ENCODE results near the gene STX5. TPM values are rescaled to one million over a fixed set of nuclear protein-coding genes. Genes with fewer than 3 reads are reported as not detected.

STX5 gene
- total and polyA plus RNA-seq, 9 of the 15 experiments (the other 6 are each of a cell fraction or from before 2014, with no cell fraction given) = 2.8 to 28.6 (median 23.7) TPM

DNA sequence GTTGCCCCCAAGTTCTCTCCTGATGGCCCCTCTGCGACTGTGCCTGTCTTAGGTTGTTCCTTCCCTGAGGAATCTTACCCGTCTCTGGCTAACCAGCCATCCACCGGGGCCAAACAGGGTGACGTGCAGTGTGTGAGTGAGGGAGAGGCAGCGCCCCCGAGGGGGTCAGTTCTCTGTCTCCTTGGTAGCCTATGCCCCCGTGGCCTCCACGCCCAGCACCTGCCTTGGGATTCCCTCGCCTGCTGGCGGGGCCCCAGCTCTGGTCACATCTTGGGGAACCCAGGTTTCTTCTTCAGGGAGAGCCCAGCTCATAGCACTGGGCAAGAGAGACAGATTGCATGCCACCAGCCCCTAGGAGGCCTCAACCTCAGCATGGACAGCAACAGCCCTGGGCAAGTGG is 32.4 kb downstream of the STX5 start:
- H3K27me3 ChIP-seq (ENCODE audit: control insufficient read depth in 2 of 2, insufficient read depth in 2 of 2, low read length in 2 of 2) = no peaks in the 10 kb centered on the region
- FAIRE-seq = no peak
- H4K20me1 ChIP-seq (replicated peaks; ENCODE audit: control insufficient read depth, insufficient read depth, low read length) = peaks cover 8% of the 10 kb centered on the region; the same call in 1 of the 2 replicates
- ATAC-seq = no peak
- peak overlapping the region in 1 of 2 experiments; percentile 10; a peak in 1 of 4 replicates for H3K9ac ChIP-seq (ENCODE audit: insufficient read depth in 1 of 2, low read depth in 2 of 2, low read length in 2 of 2)
- DNase-seq (ENCODE audit: extremely low read depth in 1 of 4, low spot score in 3 of 4) = no peak
- no peak overlapping the region for H3K4me3 ChIP-seq
- no peak overlapping the region for H3K4me2 ChIP-seq (ENCODE audit: insufficient read depth, low read length)
- BruUV-seq (replicated peaks) = no TSS peak
- peaks cover 91% of the 10 kb centered on the region for H3K36me3 ChIP-seq (ENCODE audit: control insufficient read depth, insufficient read depth, low read length)
- no peaks in the 10 kb centered on the region for H3K9me1 ChIP-seq (ENCODE audit: control insufficient read depth, insufficient read depth, low read length)
- ChIA-PET CTCF (ENCODE audit: low intra/inter-chr PET ratio) (no interaction called here), POLR2A (interaction anchor here (0.6 to 5.5 kb wide), 4 partner anchors 9 to 184 kb away, joined by 3 to 116 read pairs (median 10); partner anchors contain the start of genes TMEM179B and TMEM223)
- no peak overlapping the region for H3K27ac ChIP-seq (ENCODE audit: extremely low read depth, low read depth, low read length)
- intact Hi-C loops (cut with micrococcal nuclease) = no loop called here
- TF ChIP-seq RBFOX2 (IDR thresholded peaks at IDR 0.05; ENCODE audit: low read depth, low read length) (peak; percentile 44; the same call in 1 of the 2 replicates), FOXP1 (CRISPR knock-in tag; IDR thresholded peaks at IDR 0.05) (no peak), ZNF408 (CRISPR knock-in tag; IDR thresholded peaks at IDR 0.05; ENCODE audit: low read depth) (no peak)
- in situ Hi-C loops (cut with MboI) = no loop called here
- WGBS (ENCODE audit: insufficient coverage, low coverage, missing lambda C conversion rate) = 95% methylated on average over 10 of the region's 10 CpGs
- no peak overlapping the region for H2AFZ ChIP-seq (ENCODE audit: low read depth, low read length)
- H3K79me2 ChIP-seq (ENCODE audit: control insufficient read depth, insufficient read depth, low read length) = peaks cover 16% of the 10 kb centered on the region
- H3K4me1 ChIP-seq (replicated peaks in 1 of 2; ENCODE audit: control insufficient read depth in 2 of 2, insufficient read depth in 2 of 2, low read length in 2 of 2) = peaks cover 0 to 8% of the 10 kb centered on the region in 2 experiments; a peak in 2 of 5 replicates
- H3K9me3 ChIP-seq (replicated peaks; ENCODE audit: control insufficient read depth, insufficient read depth, low read depth, low read length) = no peaks in the 10 kb centered on the region

GRCh38 chr11:62796281-62796680 is 35.6 kb downstream of the STX5 start:
- H3K79me2 ChIP-seq (ENCODE audit: control insufficient read depth, insufficient read depth, low read length) = peaks cover 8% of the 10 kb centered on the region
- TF ChIP-seq NRF1 (conservative IDR thresholded peaks at IDR 0.05 in 1 of 2, IDR thresholded peaks at IDR 0.05 in 1 of 2) (no peak), TCF7L2 (IDR thresholded peaks at IDR 0.05; ENCODE audit: low read depth, low read length) (no peak), ESRRB (CRISPR knock-in tag; IDR thresholded peaks at IDR 0.05; ENCODE audit: borderline replicate concordance) (no peak)
- peaks cover 90% of the 10 kb centered on the region for H3K36me3 ChIP-seq (ENCODE audit: control insufficient read depth, insufficient read depth, low read length)

More at GRCh38 chr11:62796281-62796680, 35.6 kb downstream of the STX5 start:
- no peaks in the 10 kb centered on the region for H3K27me3 ChIP-seq (ENCODE audit: control insufficient read depth in 2 of 2, insufficient read depth in 2 of 2, low read length in 2 of 2)
- H3K9me1 ChIP-seq (ENCODE audit: control insufficient read depth, insufficient read depth, low read length) = no peaks in the 10 kb centered on the region
- no peak overlapping the region for H3K4me2 ChIP-seq (ENCODE audit: insufficient read depth, low read length)
- in situ Hi-C loops (cut with MboI) = no loop called here
- 98% methylated on average over 7 of the region's 7 CpGs for WGBS (ENCODE audit: insufficient coverage, low coverage, missing lambda C conversion rate)
- POLR2A ChIA-PET = interaction anchor here (1.1 to 11.4 kb wide), 6 partner anchors 6 to 60 kb away, joined by 3 to 116 read pairs (median 6); no protein-coding TSS in a partner anchor
- H4K20me1 ChIP-seq (replicated peaks; ENCODE audit: control insufficient read depth, insufficient read depth, low read length) = no peaks in the 10 kb centered on the region
- FAIRE-seq = no peak
- CTCF ChIA-PET (ENCODE audit: low intra/inter-chr PET ratio) = no interaction called here
- no TSS peak for BruUV-seq (replicated peaks)
- H3K9ac ChIP-seq (ENCODE audit: insufficient read depth in 1 of 2, low read depth in 2 of 2, low read length in 2 of 2) = no peak overlapping the region
- H3K9me3 ChIP-seq (replicated peaks; ENCODE audit: control insufficient read depth, insufficient read depth, low read depth, low read length) = no peaks in the 10 kb centered on the region
- H3K27ac ChIP-seq (ENCODE audit: extremely low read depth, low read depth, low read length) = no peak overlapping the region
- DNase-seq (ENCODE audit: extremely low read depth in 1 of 4, low spot score in 3 of 4) = no peak
- H3K4me3 ChIP-seq = no peak overlapping the region
- H2AFZ ChIP-seq (ENCODE audit: low read depth, low read length) = no peak overlapping the region
- no peak for ATAC-seq
- intact Hi-C loops (cut with micrococcal nuclease) = no loop called here
- H3K4me1 ChIP-seq (replicated peaks in 1 of 2; ENCODE audit: control insufficient read depth in 2 of 2, insufficient read depth in 2 of 2, low read length in 2 of 2) = peaks cover 6 to 12% of the 10 kb centered on the region in 2 experiments; a peak in 4 of 5 replicates

All from K562 (cell line).